ENCODE results near the gene PTPRM.

GRCh38 chr18:7940379-7940778, 373.3 kb downstream of the PTPRM start:
- TF ChIP-seq, protein P1, sequence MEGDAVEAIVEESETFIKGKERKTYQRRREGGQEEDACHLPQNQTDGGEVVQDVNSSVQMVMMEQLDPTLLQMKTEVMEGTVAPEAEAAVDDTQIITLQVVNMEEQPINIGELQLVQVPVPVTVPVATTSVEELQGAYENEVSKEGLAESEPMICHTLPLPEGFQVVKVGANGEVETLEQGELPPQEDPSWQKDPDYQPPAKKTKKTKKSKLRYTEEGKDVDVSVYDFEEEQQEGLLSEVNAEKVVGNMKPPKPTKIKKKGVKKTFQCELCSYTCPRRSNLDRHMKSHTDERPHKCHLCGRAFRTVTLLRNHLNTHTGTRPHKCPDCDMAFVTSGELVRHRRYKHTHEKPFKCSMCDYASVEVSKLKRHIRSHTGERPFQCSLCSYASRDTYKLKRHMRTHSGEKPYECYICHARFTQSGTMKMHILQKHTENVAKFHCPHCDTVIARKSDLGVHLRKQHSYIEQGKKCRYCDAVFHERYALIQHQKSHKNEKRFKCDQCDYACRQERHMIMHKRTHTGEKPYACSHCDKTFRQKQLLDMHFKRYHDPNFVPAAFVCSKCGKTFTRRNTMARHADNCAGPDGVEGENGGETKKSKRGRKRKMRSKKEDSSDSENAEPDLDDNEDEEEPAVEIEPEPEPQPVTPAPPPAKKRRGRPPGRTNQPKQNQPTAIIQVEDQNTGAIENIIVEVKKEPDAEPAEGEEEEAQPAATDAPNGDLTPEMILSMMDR (IDR thresholded peaks at IDR 0.05; ENCODE audit: extremely low read depth in 1 of 2, insufficient read depth in 1 of 2, low read depth in 1 of 2, low read length in 2 of 2) = no peak
- TF ChIP-seq EZH2 (IDR thresholded peaks at IDR 0.05; ENCODE audit: borderline replicate concordance, low read depth, low read length, severe bottlenecking) (no peak), POLR2AphosphoS5 (IDR thresholded peaks at IDR 0.05; ENCODE audit: insufficient read depth, low read depth, low read length) (no peak), POLR2A (IDR thresholded peaks at IDR 0.05; ENCODE audit: low read depth, low read length) (no peak)

Measured in endothelial cell of umbilical vein (primary cell).